K562 (cell line): ENCODE data around the gene MAD1L1. TPM values are rescaled to one million over a fixed set of nuclear protein-coding genes. Genes with fewer than 3 reads are reported as not detected.
A peak's percentile ranks its signal among the peaks of the same experiment; 100 is the strongest.

Experiments
- ATAC-seq: fragments of 200-7000 bp; cut with Tn5 transposase; 3 replicates; pipeline ENCODE4 v1.9.1; 2020; ENCODE audit warnings: moderate library complexity
- BruUV-seq: library from RNA; stranded (reverse); fragments of 400-500 nt; replicated peaks from 2 replicates; lab custom pipeline; 2021; lab: Mats Ljungman, UMichigan
- CTCF ChIA-PET: fragments of 300-600 bp; formaldehyde crosslinking; extraction: SDS; loops from one replicate; lab custom pipeline; 2021; ENCODE audit warnings: low intra/inter-chr PET ratio; lab: Yijun Ruan, JAX
- POLR2A ChIA-PET: fragments of 300-600, 350-650 bp; sonication (Branson Sonifier 250); formaldehyde crosslinking; extraction: SDS; loops from one replicate; lab custom pipeline; 2021; ENCODE audit warnings: antibody characterized with exemption, inconsistent platforms; lab: Yijun Ruan, JAX
- DNase-seq, 4 experiments: peaks; one replicate each; pipeline versions ENCODE4 v3.0.0 to v3.0.0-alpha.2; 2011 to 2018; ENCODE audit warnings: low spot score in 3 of 4, mixed read lengths in 3 of 4; ENCODE audit errors: extremely low read depth in 1 of 4
- FAIRE-seq: peaks from 2 replicates; lab custom pipeline; 2011; peaks lifted over from hg19 to GRCh38; lab: Jason Lieb, UNC
- H2AFZ ChIP-seq: 2 replicates; pipeline ENCODE4 v1.6.0; 2011; ENCODE audit warnings: low read depth, low read length, control low read depth, inconsistent platforms
- H3K27ac ChIP-seq: fragments of 200-600 bp; 3 replicates; pipeline ENCODE4 v1.8.0; 2011; ENCODE audit warnings: low read depth, mild to moderate bottlenecking, control low read depth, inconsistent platforms, low read length, moderate library complexity, mixed read lengths; ENCODE audit errors: extremely low read depth
- H3K27me3 ChIP-seq, 2 experiments: fragments of 300-600 bp in 1 of 2; 2 replicates in 1 of 2; 3 replicates in 1 of 2; pipeline versions ENCODE4 v1.6.0 to v1.8.0; 2011; ENCODE audit warnings: inconsistent platforms in 2 of 2, low read length in 2 of 2, mild to moderate bottlenecking in 1 of 2, mixed read lengths in 1 of 2, moderate library complexity in 1 of 2; ENCODE audit not compliant: control insufficient read depth in 2 of 2, insufficient read depth in 2 of 2
- H3K36me3 ChIP-seq: fragments of 300-600 bp; 3 replicates; pipeline ENCODE4 v1.8.0; 2011; ENCODE audit warnings: mild to moderate bottlenecking, low read length, inconsistent platforms; ENCODE audit not compliant: control insufficient read depth, insufficient read depth
- H3K4me1 ChIP-seq, 2 experiments: fragments of 200-600 bp in 1 of 2; replicated peaks in 1 of 2; 2 replicates in 1 of 2; 3 replicates in 1 of 2; pipeline versions ENCODE4 v1.5.1 to v1.8.0; 2011; ENCODE audit warnings: inconsistent platforms in 2 of 2, low read length in 2 of 2, mild to moderate bottlenecking in 1 of 2, mixed read lengths in 1 of 2, moderate library complexity in 1 of 2; ENCODE audit not compliant: control insufficient read depth in 2 of 2, insufficient read depth in 2 of 2
- H3K4me2 ChIP-seq: 2 replicates; pipeline ENCODE4 v1.6.1; 2011; ENCODE audit warnings: low read length, control low read depth, inconsistent platforms, mixed read lengths; ENCODE audit not compliant: insufficient read depth
- H3K4me3 ChIP-seq: fragments of 200-600 bp; sonication (generic), shearing (Covaris generic); 2 replicates; pipeline ENCODE4 v1.5.1; 2016; ENCODE audit warnings: control low read depth, inconsistent platforms
- H3K79me2 ChIP-seq: fragments of 200-600 bp; 3 replicates; pipeline ENCODE4 v1.8.0; 2011; ENCODE audit warnings: low read length, inconsistent platforms; ENCODE audit not compliant: control insufficient read depth, insufficient read depth
- H3K9ac ChIP-seq, 2 experiments: 2 replicates each; pipeline versions ENCODE4 v1.6.0 to v1.6.1; 2011; ENCODE audit warnings: low read depth in 2 of 2, low read length in 2 of 2, control low read depth in 1 of 2, inconsistent platforms in 1 of 2, mild to moderate bottlenecking in 1 of 2, mixed read lengths in 1 of 2; ENCODE audit not compliant: insufficient read depth in 1 of 2
- H3K9me1 ChIP-seq: one replicate; pipeline ENCODE4 v1.6.0; 2011; ENCODE audit warnings: inconsistent platforms, mild to moderate bottlenecking, low read length, moderate library complexity; ENCODE audit not compliant: control insufficient read depth, insufficient read depth
- H3K9me3 ChIP-seq: replicated peaks from 2 replicates; pipeline ENCODE4 v1.5.1; 2011; ENCODE audit warnings: low read depth, low read length, inconsistent platforms; ENCODE audit not compliant: control insufficient read depth, insufficient read depth
- H4K20me1 ChIP-seq: replicated peaks from 2 replicates; pipeline ENCODE4 v1.6.1; 2011; ENCODE audit warnings: low read length, inconsistent platforms, mixed read lengths; ENCODE audit not compliant: control insufficient read depth, insufficient read depth
- ADNP ChIP-seq: fragments of 200-800 bp; sonication (Bioruptor generic); IDR thresholded peaks from 2 replicates; pipeline ENCODE4 v1.6.1; 2016; ENCODE audit warnings: missing genetic modification characterization, missing compliant biosample characterization
- BDP1 ChIP-seq: IDR thresholded peaks from 3 replicates; pipeline ENCODE4 v1.6.1; 2011; ENCODE audit not compliant: insufficient read length, insufficient read depth
- POLR2H ChIP-seq: IDR thresholded peaks from 2 replicates; pipeline ENCODE4 v1.6.1; 2016; ENCODE audit warnings: missing genetic modification characterization, low read depth, mild to moderate bottlenecking, control low read depth, missing compliant biosample characterization, moderate library complexity
- RBM17 ChIP-seq: fragments of 200-400 bp; formaldehyde crosslinking; IDR thresholded peaks from 2 replicates; pipeline ENCODE4 v1.6.1; 2017; ENCODE audit warnings: low read depth, mild to moderate bottlenecking, low read length, borderline replicate concordance
- ZC3H8 ChIP-seq: fragments of 450-650 bp; IDR thresholded peaks from 2 replicates; pipeline ENCODE4 v1.6.1; 2017
- ZNF133 ChIP-seq: fragments of 250-450 bp; sonication (Bioruptor Pico); IDR thresholded peaks from 2 replicates; pipeline ENCODE4 v1.4.0; 2020; ENCODE audit warnings: mild to moderate bottlenecking
- WGBS: fragments of 100-300 bp; shearing (Covaris generic); methylation state at CpG from one replicate; pipeline ENCODE4 v1.1.6; 2016; ENCODE audit warnings: low coverage, mixed read lengths; ENCODE audit not compliant: insufficient coverage; ENCODE audit errors: missing lambda C conversion rate; 5-methylcytosine and 5-hydroxymethylcytosine counted together
- in situ Hi-C: fragments of 300-500 bp; cut with MboI; formaldehyde crosslinking; loops from 4 replicates; pipeline ENCODE4 v1.15.0; 2018; ENCODE audit warnings: inconsistent platforms, mixed read lengths
- intact Hi-C: fragments of 100-400 bp; cut with micrococcal nuclease; formaldehyde crosslinking; loops from 2 replicates; pipeline ENCODE4 v1.14.2; 2022
- polyA plus RNA-seq, 8 experiments: library from polyadenylated mRNA; depleted of rRNA in 4 of 8; stranded (reverse) in 5 of 8; unstranded in 3 of 8; fragments of >200 nt; fragmentation: Nextera tagmentation in 2 of 8; fragmentation: Illumina TruSeq in 1 of 8; extraction: Ambion mirVana in 2 of 8; extraction: Trizol in 1 of 8; gene quantifications; 2 replicates each; pipeline versions ENCODE4 v1.2.1 to v1.2.3, GENCODE V29; 2011 to 2014; ENCODE audit warnings: inconsistent platforms in 1 of 8, missing spikeins in 1 of 8
- total RNA-seq, 7 experiments: library from RNA; depleted of rRNA in 6 of 7; stranded (reverse); fragments of >200 nt in 6 of 7; fragmentation: Illumina TruSeq in 2 of 7; extraction: Trizol in 2 of 7; gene quantifications; 2 replicates each; pipeline versions ENCODE4 v1.2.1 to v1.2.3, GENCODE V29; 2011 to 2021; ENCODE audit warnings: low replicate concordance in 1 of 7
- TF ChIP-seq, protein P1 (sequence below): sonication (generic); formaldehyde crosslinking; IDR thresholded peaks from 2 replicates; pipeline ENCODE4 v1.8.0; 2022; ENCODE audit warnings: mild to moderate bottlenecking, missing genetic modification reagents, borderline replicate concordance

MAD1L1 gene
- total and polyA plus RNA-seq, 9 of the 15 experiments (the other 6 are each of a cell fraction or from before 2014, with no cell fraction given): 1.7 to 89.7 (median 18.0) TPM

DNA sequence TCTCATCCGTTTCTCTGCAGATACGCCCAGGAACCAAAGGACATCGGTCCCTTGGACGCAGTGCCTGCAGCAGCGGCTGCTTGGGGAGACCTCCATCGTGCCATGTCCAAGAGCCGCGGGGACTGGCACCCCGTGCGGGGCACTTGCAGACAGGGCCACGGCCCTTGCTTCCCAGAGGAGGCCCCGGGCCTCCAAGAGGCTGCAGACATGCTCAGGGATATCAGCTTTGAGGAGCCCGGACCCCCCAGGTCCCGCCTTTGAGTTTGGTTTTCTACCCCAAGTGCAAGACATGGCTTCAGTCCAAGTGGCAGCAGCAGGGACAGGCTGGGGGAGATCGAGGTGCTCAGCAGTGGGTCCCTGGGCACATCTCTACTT lies 283.1 kb downstream of the MAD1L1 start:
- no peaks in the 10 kb centered on the region for H3K79me2 ChIP-seq
- WGBS: 80% methylated on average over 10 of the region's 15 CpGs
- in situ Hi-C loops: no loop called here
- H3K9me1 ChIP-seq: no peaks in the 10 kb centered on the region
- intact Hi-C loops: no loop called here
- peak overlapping the region in 1 of 2 experiments; percentile 85; a peak in 2 of 4 replicates for H3K9ac ChIP-seq
- ATAC-seq (no peak), DNase-seq (no peak), FAIRE-seq (no peak)
- CTCF ChIA-PET: no interaction called here
- H3K4me1 ChIP-seq: peaks cover 15 to 86% of the 10 kb centered on the region in 2 experiments
- POLR2A ChIA-PET: no interaction called here
- H3K4me2 ChIP-seq: no peak overlapping the region
- TF ChIP-seq, protein P1, sequence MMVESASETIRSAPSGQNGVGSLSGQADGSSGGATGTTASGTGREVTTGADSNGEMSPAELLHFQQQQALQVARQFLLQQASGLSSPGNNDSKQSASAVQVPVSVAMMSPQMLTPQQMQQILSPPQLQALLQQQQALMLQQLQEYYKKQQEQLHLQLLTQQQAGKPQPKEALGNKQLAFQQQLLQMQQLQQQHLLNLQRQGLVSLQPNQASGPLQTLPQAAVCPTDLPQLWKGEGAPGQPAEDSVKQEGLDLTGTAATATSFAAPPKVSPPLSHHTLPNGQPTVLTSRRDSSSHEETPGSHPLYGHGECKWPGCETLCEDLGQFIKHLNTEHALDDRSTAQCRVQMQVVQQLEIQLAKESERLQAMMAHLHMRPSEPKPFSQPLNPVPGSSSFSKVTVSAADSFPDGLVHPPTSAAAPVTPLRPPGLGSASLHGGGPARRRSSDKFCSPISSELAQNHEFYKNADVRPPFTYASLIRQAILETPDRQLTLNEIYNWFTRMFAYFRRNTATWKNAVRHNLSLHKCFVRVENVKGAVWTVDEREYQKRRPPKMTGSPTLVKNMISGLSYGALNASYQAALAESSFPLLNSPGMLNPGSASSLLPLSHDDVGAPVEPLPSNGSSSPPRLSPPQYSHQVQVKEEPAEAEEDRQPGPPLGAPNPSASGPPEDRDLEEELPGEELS (CRISPR knock-in tag): no peak
- no peak for TF ChIP-seq POLR2H
- TF ChIP-seq RBM17: no peak
- TF ChIP-seq ZNF133: no peak
- TF ChIP-seq BDP1: no peak
- TF ChIP-seq ZC3H8: no peak
- TF ChIP-seq ADNP (tag): no peak
- no peak overlapping the region for H2AFZ ChIP-seq
- no peaks in the 10 kb centered on the region for H3K9me3 ChIP-seq
- no peaks in the 10 kb centered on the region for H3K27me3 ChIP-seq
- H3K36me3 ChIP-seq: no peaks in the 10 kb centered on the region
- H3K27ac ChIP-seq: no peak overlapping the region
- no peak overlapping the region for H3K4me3 ChIP-seq
- BruUV-seq: no TSS peak
- H4K20me1 ChIP-seq: no peaks in the 10 kb centered on the region
